ENCODE measurements around the gene AADACL3. TPM values are rescaled to one million over a fixed set of nuclear protein-coding genes. Genes with fewer than 3 reads are reported as not detected.

Gene AADACL3
- total and polyA plus RNA-seq, 9 of the 15 experiments (the other 6 are each of a cell fraction or from before 2014, with no cell fraction given), result not detected

DNA sequence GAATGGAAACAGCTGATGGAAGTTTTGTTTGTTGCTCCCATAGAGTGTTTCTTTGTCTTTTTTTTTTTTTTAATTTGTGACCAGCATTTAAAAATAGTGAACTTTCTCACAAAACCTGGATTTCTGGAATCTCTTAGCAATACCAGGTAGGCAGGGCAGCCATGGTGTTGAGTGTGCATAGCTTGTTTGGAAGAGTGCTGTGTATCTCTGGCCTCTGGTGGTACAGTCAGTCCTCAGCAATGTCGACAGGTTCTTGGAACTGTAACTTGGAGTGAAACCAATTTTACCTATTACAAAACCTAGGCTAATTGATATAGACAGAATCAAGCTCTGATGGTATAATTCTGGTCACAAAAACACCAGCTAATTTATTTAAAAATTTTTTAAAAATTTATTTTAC lies 6.7 kb downstream of the AADACL3 start:
- Histone ChIP-seq H3K4me1 (replicated peaks in 1 of 2; ENCODE audit: control insufficient read depth in 2 of 2, insufficient read depth in 2 of 2, low read length in 2 of 2) (no peaks in the 10 kb centered on the region), H3K36me3 (ENCODE audit: control insufficient read depth, insufficient read depth, low read length) (no peaks in the 10 kb centered on the region), H2AFZ (ENCODE audit: low read depth, low read length) (no peak overlapping the region), H4K20me1 (replicated peaks; ENCODE audit: control insufficient read depth, insufficient read depth, low read length) (no peaks in the 10 kb centered on the region), H3K79me2 (ENCODE audit: control insufficient read depth, insufficient read depth, low read length) (no peaks in the 10 kb centered on the region), H3K4me3 (no peak overlapping the region), H3K9me1 (ENCODE audit: control insufficient read depth, insufficient read depth, low read length) (no peaks in the 10 kb centered on the region), H3K9ac (ENCODE audit: insufficient read depth in 1 of 2, low read depth in 2 of 2, low read length in 2 of 2) (no peak overlapping the region), H3K9me3 (replicated peaks; ENCODE audit: control insufficient read depth, insufficient read depth, low read depth, low read length) (no peaks in the 10 kb centered on the region), H3K4me2 (ENCODE audit: insufficient read depth, low read length) (no peak overlapping the region), H3K27me3 (ENCODE audit: control insufficient read depth in 2 of 2, insufficient read depth in 2 of 2, low read length in 2 of 2) (peaks cover 12 to 55% of the 10 kb centered on the region in 2 experiments; a peak in 4 of 5 replicates), H3K27ac (ENCODE audit: extremely low read depth, low read depth, low read length) (no peak overlapping the region)
- ATAC-seq (no peak), DNase-seq (ENCODE audit: extremely low read depth in 1 of 4, low spot score in 3 of 4) (no peak), FAIRE-seq (no peak)
- ChIA-PET CTCF (ENCODE audit: low intra/inter-chr PET ratio) (no interaction called here), POLR2A (interaction anchor here (0.6 kb wide), 1 partner anchor 14 kb away, joined by 3 read pairs; no protein-coding TSS in a partner anchor)
- in situ Hi-C loops (cut with MboI) (no loop called here), intact Hi-C loops (cut with micrococcal nuclease) (no loop called here)
- TF ChIP-seq, protein P1, sequence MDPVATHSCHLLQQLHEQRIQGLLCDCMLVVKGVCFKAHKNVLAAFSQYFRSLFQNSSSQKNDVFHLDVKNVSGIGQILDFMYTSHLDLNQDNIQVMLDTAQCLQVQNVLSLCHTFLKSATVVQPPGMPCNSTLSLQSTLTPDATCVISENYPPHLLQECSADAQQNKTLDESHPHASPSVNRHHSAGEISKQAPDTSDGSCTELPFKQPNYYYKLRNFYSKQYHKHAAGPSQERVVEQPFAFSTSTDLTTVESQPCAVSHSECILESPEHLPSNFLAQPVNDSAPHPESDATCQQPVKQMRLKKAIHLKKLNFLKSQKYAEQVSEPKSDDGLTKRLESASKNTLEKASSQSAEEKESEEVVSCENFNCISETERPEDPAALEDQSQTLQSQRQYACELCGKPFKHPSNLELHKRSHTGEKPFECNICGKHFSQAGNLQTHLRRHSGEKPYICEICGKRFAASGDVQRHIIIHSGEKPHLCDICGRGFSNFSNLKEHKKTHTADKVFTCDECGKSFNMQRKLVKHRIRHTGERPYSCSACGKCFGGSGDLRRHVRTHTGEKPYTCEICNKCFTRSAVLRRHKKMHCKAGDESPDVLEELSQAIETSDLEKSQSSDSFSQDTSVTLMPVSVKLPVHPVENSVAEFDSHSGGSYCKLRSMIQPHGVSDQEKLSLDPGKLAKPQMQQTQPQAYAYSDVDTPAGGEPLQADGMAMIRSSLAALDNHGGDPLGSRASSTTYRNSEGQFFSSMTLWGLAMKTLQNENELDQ (CRISPR knock-in tag; IDR thresholded peaks at IDR 0.05; ENCODE audit: borderline replicate concordance), result no peak
- TF ChIP-seq SRF (CRISPR knock-in tag; IDR thresholded peaks at IDR 0.05) (no peak), SNRNP70 (optimal IDR thresholded peaks at IDR 0.05; ENCODE audit: low read depth, low read length) (no peak), ZFP36 (IDR thresholded peaks at IDR 0.05; ENCODE audit: low read depth, low read length, partially characterized antibody) (no peak), ZKSCAN1 (IDR thresholded peaks at IDR 0.05; ENCODE audit: low read depth, low read length) (no peak), ZBTB8A (IDR thresholded peaks at IDR 0.05; ENCODE audit: partially characterized antibody) (no peak), SIN3B (IDR thresholded peaks at IDR 0.05; ENCODE audit: low read depth) (no peak)
- no TSS peak for BruUV-seq (replicated peaks)
- 0% methylated on average over 1 of the region's 1 CpG for WGBS (ENCODE audit: insufficient coverage, low coverage, missing lambda C conversion rate)
